Measurements from ENCODE around the gene NPVF.

Gene NPVF

GRCh38 chr7:25228386-25228785 is at the start of gene NPVF:
TSS of gene NPVF (minus strand) at chr7:25228486. CDS start at chr7:25228439, 47 bp downstream.
- no peak for DNase-seq

GRCh38 chr7:25272265-25272664 is 44.0 kb upstream of the NPVF start:
- no peak for DNase-seq

- no peak for DNase-seq
Observed at GRCh38 chr7:25263337-25263736, 35.1 kb upstream of the NPVF start.

- DNase-seq, result no peak
Observed at GRCh38 chr7:25262586-25262985, 34.3 kb upstream of the NPVF start.

DNA sequence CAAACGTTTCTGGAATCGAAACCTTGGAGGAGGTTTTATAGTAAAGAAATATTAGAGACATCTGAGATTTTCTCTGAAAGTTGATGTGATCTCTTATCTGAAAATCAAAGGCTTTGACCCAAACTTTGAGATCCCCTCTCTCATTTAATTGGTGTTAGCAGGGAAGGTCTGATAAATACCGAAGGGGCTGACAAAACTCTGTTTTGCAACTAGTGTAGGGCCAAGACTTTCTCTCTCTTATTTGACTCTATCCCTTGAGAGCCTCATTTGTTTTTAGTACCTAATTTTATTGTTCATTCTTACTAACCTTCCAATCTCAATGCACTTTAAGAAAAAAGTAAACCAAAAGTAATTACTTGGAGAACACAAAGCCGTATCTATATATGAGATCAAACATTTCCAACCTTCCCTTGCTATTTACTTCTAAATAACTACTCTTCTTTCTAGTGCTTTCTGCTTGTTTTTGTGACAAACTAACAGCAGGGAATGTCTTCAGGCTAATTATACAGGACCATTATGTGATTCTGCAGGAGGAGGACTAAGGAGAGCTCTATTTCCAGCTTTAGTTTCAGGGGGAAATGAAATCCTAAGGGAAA is 33.4 kb upstream of the NPVF start:
- no peak for DNase-seq

DNA sequence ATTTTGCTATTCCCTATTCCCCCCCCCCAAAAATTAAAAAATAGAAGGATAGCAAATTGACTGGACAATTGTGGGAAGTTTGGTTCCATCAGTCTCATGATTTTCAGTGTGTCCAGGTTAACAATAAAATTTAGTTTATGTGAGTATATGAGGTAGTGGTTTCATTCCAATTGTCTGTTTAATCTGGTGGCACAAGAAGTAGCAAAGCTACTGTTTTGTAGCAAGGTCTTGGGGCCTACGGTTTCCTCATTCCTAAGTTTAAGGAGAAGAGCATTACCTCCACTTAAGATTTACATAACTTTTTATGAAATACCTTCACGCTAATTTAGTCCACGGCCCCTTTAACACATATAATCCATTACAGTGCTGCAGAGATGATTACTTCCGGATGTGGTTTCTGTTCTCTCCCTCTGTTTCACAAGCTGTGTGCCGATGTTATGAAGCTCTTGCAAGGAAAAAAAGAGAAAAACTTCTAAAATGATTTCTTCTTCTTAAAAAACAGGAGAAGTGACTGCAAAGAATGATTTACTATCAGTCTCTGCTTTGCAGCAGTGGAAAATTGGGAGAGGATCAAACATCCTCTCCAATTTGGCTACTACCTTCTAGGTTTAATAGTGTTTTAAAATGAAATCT is 32.7 kb upstream of the NPVF start:
- DNase-seq, result no peak

DNA sequence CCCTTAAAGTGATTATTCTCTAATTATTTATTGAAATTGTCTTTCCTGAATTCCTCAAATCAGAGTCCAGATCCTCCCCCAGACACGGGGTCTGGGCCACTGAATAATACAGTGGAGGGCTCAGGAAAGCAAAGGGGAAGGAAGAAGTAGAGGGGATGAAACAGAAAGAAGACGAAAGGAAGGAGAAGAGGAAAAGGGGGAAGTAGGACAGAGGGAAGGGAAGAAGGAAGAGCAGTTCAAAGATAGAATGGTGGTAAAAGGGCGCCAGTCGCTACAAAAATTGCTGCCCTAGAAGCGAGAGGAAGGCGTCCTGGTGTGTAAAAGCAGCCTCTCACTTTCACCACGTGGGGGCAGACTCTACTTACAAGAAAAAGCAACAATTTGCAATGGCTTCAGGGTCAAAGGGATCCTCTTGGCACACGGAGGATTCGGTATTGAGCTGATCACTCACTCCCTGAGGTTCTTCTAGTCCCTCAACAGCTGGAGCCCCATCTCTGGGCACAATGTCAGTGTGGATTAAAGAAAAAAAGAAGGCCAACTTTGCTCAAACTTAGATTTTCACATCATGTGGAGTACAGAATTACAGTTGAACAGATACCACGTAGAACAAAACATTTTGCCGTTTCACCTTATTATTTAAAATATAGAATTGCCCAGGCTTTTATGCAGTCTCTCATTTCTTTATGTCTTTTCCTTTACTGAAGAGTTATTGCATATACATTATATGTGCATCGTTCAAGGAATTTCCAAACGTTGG is 31.4 kb upstream of the NPVF start:
- DNase-seq, result peak; percentile 58

GRCh38 chr7:25256333-25256819 is 28.1 kb upstream of the NPVF start:
- no peak for DNase-seq

- no peak for DNase-seq
Observed at GRCh38 chr7:25255611-25256332, 27.5 kb upstream of the NPVF start.

- no peak for DNase-seq
Observed at GRCh38 chr7:25254604-25255003, 26.3 kb upstream of the NPVF start.

DNA sequence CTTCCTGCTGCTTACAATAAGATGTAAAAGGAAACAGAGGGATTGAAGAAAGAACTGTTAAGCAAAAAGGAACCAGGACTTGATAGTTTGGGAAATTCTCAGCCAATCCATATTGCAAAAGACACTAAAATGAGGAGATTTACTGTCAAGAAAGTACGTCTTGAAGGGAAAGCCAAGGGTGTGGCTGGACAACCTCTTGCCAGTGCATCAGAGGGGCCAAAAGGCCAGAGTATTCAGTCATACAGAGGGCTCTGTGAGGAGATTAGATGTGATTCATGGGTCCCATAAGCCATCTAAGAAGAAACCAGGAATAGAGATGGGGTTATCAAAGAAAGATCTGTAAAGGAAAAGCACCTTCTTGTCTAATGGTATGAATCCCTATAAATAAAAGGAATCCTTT is 25.4 kb upstream of the NPVF start:
- DNase-seq, result no peak

DNA sequence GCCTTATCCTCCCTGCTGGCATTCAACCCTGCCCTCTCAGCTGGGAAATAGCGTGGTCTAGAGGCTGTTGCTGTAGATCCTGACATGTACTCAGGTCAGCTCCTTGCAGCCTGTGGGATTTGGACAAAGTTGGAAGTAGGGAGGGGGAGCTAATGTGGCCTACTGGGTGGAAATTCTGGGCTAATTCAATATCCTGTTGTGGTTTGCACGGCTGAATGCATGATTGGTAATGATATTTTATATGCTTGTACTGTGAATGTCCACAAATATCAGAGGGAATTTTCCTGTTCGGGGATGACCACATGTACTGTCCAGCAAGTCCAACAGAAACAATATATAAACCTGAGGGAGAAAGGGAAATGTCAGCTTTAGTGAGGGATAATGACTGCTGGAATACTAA is 22.1 kb upstream of the NPVF start:
- no peak for DNase-seq

DNA sequence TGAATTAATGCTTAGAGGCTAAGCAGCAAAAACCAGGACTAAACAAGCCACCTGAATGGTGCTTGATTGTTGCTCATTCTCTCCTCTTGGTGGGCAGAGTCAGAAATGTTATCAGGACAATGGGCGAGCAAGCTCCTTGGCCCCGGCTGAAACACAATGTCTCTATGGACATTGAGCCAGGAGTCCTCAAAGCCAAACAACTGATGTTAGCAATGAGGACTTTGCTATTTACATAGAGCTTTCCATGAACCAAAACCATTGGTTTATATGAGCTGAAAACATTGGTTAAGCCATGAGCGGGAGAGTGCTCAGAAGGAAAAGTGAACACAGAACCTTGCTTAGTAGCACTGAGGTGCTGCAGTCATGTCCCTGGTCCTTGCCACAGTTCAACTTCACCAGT is 21.5 kb upstream of the NPVF start:
- no peak for DNase-seq

GRCh38 chr7:25246306-25246705 is 18.0 kb upstream of the NPVF start:
- no peak for DNase-seq

GRCh38 chr7:25244254-25245033 is 16.2 kb upstream of the NPVF start:
- no peak for DNase-seq

DNA sequence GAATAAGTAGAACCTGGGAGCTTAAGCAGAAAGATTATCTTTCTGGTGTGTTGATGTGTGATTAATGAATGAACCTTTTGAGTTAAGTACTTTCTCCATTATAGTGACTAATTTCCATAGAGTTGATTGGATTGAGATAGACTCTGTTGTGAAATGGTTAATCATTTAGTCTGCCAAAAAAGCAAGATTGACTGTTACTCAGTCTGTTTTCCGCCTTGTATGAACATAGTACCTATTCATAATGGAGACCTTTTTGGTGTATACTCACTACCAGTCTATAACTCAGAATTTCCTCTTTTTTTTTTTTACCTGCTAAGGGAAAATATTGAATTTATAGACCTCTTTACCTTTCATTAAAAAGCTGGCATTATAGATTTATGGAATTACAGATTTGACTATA is 14.4 kb upstream of the NPVF start:
- DNase-seq, result no peak

GRCh38 chr7:25240896-25241295 is 12.6 kb upstream of the NPVF start:
- no peak for DNase-seq

DNA sequence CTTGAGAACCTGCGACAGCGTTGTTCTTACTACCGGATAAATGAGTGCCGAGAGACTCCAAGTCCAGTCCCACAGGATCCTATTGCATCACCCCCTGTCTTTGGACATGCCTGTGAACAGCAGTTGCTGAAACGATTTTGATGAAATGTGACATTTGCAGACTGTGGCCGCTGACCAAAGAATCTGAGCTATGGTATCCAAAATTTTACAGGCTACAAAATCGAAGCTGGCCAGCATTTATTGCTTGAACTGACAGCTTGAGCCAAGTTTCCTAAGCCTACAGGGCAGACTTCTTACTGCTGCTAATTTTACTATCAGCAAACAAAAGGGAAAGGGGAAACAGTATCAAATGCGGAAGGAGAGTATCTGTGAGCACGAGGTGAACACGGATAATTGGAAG is 12.1 kb upstream of the NPVF start:
- no peak for DNase-seq

- no peak for DNase-seq
Observed at GRCh38 chr7:25239888-25240287, 11.6 kb upstream of the NPVF start.

DNA sequence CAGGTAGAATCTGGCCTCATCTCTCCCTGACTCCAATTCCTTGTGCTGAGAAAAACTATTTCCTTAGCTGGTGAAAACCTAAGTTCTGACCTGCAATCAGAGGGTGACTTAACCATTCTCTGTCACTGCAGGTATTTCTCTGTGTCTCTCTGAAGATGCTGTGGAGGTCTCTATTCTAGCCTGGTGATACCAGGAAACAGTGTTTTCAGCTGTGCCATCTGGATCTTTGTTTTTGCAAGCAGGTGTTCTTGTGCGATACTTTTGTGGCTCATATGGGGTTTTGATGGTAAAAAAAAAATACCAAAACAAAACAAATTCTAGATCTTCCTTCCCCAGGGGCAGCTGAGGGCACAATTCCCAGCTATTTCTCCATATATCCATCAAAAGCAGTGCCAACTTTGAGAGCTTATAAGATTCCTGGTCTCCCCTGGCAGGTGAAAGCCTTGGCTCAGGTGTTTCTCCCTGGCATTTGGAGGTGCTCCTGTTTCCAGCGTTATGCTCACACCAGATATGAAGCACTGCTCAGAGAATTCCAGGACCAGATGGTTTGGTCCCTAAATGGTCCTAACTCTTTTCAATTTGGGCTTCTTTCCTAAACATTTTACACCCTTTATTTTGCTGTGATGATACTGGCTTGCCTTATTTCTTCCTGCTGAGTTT is 9.9 kb upstream of the NPVF start:
- no peak for DNase-seq

- DNase-seq, result no peak
Observed at GRCh38 chr7:25235471-25235870, 7.2 kb upstream of the NPVF start.

DNA sequence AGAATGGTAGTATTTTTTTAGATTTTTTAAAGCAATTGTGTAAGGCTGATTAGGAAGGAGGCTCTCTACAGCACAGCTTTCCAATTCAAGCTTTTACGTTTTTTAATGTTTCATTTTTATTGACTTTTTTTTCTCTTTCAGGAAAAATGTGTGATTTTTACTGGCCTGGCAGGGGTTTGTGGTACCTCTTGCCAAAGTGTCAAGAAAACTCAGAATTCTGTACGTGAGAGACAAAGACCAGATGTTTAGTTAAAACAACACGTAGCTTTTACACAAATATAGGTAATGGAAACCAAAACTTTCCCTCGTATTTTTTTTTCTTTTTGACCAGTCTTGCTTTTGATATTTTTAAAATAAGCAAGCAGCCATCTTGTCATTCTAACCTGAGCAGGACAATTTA is 6.0 kb upstream of the NPVF start:
- DNase-seq, result no peak

Data from activated CD4-positive, CD25-positive, alpha-beta regulatory T cell treated with anti-CD3 and anti-CD28 coated beads, Interleukin-2, amount 50 U/mL, for 72 hours (primary cell).